Measurements from ENCODE around the gene SLIT1.

SLIT1 gene

DNA sequence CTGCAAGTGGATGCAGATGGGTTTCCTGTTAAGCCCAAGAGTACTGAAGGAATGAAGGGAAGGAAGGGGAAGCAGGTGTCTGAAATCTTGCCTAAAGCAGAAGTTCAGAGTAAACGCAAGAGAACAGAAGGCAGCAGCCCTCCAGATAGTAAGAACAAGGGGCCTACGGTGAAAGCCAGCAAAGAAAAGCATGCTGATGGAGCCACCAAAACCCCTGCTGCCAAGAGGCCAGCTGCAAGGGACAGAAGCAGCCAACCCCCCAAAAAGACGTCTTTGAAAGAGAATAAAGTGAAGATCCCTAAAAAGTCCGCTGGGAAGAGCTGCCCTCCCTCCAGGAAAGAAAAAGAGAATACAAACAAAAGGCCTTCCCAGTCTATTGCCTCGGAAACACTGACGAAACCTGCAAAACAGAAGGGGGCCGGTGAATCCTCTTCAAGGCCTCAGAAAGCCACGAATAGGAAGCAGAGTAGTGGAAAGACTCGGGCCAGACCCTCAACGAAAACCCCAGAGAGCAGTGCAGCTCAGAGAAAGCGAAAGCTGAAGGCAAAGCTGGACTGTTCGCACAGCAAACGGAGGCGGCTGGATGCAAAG lies 201.1 kb downstream of the SLIT1 start:
- no peak for DNase-seq (ENCODE audit: low read depth in 2 of 2, low spot score in 1 of 2)

DNA sequence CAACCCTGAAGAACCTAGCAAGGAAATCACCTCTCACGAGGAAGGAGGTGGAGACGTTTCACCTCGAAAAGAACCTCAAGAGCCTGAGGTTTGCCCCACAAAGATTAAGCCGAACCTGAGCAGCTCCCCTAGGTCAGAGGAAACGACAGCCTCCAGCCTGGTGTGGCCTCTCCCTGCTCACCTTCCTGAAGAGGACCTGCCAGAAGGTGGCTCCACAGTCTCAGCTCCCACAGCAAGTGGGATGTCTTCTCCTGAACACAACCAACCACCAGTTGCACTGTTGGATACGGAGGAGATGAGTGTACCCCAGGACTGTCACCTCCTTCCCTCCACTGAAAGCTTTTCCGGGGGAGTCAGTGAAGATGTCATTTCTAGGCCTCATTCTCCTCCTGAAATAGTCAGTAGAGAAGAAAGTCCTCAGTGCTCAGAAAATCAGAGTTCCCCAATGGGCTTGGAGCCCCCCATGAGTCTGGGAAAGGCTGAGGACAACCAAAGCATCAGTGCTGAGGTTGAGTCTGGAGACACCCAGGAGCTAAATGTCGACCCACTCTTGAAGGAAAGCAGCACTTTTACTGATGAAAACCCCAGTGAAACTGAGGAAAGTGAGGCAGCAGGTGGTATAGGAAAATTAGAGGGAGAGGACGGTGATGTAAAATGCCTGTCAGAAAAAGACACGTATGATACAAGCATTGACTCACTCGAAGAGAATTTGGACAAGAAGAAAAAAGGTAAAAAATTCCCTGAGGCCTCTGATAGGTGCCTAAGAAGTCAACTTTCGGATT lies 203.4 kb downstream of the SLIT1 start:
- no peak for DNase-seq (ENCODE audit: low read depth in 2 of 2, low spot score in 1 of 2)

DNA sequence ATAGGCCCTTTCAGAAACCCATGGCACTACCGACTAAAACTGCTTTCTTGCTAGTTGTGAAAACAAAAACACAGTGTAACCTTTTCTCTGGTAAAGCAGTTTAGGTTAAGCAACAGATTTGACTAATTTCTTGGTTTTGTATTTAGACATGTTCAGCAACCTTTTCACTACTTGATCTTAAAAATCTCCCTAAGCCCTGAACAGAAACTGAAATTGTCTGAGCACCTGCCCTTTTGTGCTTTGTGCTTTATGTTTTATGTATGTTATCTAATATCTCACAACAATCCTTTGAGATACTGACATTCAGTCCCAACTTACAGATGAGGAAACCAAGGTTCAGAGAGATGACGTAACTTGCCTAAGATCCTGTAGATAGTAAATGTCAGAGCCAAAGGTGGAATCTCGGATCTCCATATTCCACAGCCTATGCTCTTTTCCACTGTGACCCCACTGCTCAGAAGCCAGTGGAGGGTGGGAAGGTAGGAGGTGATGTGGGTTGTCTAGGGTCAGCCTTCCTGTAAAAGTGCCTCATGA lies 207.1 kb downstream of the SLIT1 start:
- DNase-seq (ENCODE audit: low read depth in 2 of 2, low spot score in 1 of 2) = no peak

DNA sequence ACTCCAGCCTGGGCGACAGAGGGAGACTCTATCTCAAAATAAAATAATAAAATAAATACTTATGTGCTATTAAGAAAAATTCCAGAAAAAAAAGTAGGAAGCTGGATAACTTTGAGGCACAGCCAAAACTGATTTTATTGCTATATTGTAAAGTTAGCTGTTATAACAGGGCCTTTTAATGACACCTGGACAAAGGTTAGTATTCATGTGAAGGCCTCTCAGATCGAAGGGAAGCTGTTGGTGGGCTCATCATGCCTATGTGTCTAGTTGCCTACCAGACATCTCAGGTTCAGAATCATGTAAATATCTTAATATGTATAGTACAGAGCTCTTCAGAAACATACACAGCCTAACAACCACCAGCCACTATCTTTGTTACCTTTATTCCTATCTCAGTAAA lies 210.6 kb downstream of the SLIT1 start:
- DNase-seq (ENCODE audit: low read depth in 2 of 2, low spot score in 1 of 2) = no peak

DNA sequence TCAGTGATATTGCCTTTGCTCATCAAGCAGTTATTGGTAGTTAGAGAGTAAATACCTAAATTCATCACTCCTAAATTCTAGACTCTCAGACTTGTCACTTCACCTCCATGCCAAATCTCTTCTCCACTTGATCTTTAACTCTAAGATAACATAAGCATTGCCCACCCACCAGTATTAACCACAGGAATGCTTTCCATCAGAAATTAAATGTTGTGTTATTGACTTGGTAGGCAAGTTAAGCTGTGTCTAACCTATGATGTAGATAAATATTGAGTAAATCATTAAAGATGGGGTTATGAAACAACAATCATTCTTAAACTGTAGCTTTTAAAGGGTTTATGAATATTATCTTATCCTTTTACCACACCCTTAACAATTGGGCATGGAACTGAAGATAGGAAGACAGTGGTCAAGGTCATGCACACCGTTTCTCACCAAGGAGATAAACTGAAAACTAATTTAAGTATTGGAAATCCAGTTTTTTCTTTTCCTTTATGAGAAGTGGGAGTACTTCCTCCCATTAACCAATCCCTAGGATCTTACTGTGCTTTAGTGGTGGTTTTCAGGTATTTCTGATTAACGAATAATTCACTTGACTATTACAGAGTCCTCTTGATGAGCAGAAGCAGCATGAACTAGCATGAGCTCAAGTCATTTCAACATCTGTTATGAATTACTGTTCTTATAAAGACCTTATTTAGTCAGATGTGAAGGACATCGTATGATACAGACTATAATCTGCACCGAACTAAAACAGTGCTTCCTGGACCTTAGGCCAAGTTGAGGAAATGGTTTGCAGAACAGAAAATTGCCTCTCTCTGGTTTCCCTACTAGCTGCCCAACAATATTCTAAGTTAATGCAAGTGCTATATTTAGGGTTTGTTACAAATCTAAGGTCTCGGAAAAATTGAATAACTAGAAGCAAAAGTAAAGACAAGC lies 211.7 kb downstream of the SLIT1 start:
- DNase-seq (ENCODE audit: low read depth in 2 of 2, low spot score in 1 of 2) = no peak

DNA sequence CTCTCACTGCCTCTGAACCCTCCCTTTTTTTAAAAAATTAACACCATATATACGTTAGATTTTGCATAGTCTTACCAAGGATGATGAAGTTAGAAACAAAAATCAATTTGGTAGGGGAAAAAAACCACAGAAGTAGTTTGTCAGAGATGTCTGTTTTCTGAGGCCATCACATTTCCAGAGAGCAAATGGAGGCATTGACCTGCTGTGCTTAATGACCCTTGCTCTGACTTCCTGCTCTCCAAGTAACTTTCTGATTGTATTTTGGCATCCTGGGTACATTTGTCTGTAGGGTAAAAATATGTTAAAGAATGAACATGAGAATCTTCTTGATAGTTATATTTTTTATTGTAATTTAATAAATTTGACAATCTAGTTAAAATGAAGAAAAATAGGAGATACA lies 213.5 kb downstream of the SLIT1 start:
- no peak for DNase-seq (ENCODE audit: low read depth in 2 of 2, low spot score in 1 of 2)

DNA sequence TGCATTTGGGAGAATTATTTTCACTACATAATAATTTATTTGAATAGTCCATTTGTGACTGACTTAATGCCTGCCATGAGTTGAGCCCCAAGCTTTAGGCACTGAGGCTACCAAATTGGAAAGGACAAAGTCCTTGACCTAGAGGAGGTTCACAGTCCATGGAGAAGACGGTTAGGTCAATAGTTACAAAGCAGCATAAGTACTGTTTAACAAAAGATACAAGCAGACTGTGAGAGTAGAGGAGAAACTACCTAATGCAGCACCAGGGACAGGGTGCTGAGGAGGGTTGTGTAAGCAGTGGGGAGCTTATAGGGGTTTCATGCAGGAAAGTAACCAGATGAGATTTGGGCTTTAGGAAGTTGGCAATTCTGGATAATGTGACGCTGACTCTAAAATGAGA lies 214.4 kb downstream of the SLIT1 start:
- no peak for DNase-seq (ENCODE audit: low read depth in 2 of 2, low spot score in 1 of 2)

DNA sequence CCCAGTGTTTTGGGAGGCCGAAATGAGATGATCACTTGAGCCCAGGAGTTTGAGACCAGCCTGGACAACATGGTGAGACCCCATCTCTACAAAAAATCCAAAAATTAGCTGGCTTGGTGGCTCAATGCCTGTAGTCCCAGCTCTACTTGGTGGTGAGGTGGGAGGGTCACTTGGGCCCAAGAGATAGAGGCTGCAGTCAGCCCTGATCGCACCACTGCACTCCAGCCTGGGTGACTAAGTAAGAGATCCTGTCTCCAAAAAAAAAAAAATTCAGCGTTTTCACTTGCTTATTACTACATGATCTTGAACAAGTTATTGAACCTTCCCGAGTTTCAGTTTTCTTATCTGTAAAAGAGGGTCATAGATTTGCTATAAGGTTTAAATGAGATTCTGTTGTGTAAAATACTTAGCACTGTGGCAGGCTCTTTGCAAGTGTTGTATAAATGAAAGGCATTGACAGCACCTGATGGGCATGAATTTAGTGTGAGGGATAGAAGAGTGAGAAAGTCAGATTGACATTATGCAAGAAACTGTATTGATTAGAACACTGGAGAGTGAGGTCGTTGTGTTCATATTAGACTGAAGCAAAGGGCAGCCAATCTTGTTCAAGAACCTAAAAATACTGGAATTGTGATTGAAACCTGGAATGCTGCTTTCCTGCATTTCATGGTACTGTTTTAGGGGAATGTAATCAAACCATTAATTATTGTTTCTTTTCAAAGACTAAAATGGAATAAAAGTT lies 216.9 kb downstream of the SLIT1 start:
- no peak for DNase-seq (ENCODE audit: low read depth in 2 of 2, low spot score in 1 of 2)

DNA sequence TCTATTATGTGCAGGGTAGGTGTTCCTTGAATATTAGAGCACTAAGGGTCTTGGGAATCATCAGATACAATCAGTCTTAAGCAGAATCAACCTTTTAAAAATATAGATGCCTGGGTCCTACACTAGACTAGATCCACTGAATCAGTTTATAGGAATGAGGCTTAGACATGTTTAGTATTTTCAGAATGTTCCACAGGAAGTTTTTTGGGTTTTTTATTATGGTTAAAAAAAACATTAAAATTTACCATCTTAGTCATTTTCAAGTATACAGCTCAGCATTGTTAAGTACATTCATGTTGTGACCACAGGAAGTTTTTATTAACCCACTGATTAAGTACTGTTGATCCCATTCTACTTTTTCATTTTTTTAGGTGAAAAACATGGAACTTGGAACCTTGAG lies 217.9 kb downstream of the SLIT1 start:
- DNase-seq (ENCODE audit: low read depth in 2 of 2, low spot score in 1 of 2) = no peak

DNA sequence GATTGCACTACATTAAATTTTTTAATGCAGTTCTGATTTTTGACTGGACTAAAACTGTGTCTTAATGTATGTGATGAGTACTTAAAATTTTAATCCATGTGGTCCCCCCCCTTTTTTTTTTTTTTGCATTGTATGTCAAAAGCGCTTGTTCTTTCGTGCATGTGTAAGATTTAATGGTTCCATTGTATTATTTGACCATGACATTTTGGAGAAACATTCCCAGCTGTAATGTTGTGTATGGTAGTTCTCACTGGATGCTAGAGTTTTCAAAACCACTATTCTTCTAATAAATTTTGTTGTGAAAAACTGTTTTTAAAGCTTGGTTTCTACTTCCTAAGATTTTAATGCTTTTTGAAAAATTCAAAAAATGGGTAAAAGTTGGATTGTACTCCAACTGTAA lies 221.6 kb downstream of the SLIT1 start:
- no peak for DNase-seq (ENCODE audit: low read depth in 2 of 2, low spot score in 1 of 2)

DNA sequence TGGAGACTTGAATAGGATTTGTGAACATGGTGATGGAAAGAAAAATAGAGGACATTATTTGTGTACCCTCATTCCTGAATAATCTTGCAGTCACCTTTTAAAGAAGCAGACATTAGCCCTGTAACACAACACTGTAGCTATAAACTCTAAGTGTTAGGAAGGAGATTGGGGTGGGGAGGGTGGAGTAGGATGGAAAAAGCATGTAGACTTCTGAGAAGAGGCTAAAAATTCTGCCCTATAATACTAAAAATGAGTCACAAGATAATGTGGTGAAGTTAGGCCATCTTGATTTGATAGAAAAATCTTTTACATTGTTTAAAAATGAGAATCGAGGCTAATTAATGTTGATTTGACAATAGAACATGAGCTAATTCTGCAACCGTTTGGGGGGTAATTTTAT lies 224.9 kb downstream of the SLIT1 start:
- no peak for DNase-seq (ENCODE audit: low read depth in 2 of 2, low spot score in 1 of 2)

DNA sequence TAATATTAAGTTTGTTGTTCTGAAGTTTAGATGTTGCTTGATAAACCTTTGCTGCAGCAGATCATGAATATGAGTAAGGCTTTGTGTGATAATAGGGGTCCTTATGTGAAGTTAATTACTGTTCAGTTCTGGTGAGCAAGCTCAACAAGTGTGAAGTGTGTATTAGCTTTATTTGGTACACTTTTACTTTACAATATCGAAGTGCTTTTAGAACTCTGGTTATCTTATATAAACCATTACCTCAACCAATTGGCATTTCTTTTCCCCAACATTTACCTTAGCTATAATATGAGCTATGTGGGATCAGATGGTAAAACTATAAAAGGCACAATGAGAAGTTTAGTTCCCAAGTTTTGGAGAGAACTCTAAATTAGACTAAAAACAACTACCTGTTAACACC lies 226.0 kb downstream of the SLIT1 start:
- no peak for DNase-seq (ENCODE audit: low read depth in 2 of 2, low spot score in 1 of 2)

DNA sequence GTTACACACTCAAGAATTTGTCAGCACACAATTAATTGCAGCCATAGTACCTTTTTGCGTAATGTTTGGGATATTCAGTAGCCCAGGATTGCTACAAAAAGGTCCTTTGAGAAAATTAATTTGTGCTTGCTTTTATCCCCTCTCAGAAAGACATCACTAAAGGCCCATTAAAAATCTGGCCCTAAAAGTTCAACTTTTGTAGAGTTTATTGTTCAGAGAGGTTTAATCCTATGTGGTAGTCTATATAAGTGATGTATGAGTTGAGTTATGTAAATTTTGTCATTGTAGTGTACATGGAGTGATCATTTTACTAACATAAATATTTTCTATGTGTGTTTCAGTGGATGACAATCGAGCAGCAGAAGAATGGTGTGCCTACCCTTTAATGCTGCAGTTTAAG lies 227.7 kb downstream of the SLIT1 start:
- DNase-seq (ENCODE audit: low read depth in 2 of 2, low spot score in 1 of 2) = no peak

DNA sequence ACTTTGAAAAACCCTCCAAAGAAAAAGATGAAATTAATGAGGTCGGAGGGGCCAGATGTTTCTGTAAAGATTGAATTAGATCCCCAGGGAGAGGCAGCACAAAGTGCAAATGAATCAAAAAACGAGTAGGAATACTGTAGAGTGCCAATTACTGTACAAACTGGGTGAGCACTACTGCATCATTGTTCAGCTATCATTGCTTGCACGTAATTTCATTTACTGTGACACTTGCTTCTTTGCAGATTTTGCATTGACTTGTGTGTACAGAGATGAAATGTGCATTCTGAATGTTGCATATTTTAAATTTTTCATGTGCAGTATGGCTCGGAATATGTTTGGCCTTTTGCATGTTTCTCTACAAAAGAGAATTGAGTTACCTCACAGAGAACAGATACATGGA lies 230.0 kb downstream of the SLIT1 start:
- no peak for DNase-seq (ENCODE audit: low read depth in 2 of 2, low spot score in 1 of 2)

DNA sequence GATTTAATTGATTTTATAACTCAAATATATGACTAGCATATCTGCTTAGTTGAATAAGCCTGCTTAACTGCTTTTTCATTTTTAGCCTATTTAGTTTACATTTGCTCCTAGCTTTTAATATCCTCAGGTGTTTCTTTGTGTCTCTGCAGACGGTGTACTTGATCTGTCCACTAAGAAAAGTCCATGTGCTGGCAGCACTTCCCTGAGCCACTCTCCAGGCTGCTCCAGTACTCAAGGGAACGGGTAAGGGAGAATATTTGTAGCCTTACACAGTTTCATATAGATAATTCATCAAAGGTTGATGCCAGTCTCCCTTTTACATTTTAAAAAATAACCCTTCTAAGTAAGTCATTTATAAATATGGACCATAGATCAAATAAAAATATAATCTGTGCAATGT lies 233.8 kb downstream of the SLIT1 start:
- DNase-seq (ENCODE audit: low read depth in 2 of 2, low spot score in 1 of 2) = no peak

DNA sequence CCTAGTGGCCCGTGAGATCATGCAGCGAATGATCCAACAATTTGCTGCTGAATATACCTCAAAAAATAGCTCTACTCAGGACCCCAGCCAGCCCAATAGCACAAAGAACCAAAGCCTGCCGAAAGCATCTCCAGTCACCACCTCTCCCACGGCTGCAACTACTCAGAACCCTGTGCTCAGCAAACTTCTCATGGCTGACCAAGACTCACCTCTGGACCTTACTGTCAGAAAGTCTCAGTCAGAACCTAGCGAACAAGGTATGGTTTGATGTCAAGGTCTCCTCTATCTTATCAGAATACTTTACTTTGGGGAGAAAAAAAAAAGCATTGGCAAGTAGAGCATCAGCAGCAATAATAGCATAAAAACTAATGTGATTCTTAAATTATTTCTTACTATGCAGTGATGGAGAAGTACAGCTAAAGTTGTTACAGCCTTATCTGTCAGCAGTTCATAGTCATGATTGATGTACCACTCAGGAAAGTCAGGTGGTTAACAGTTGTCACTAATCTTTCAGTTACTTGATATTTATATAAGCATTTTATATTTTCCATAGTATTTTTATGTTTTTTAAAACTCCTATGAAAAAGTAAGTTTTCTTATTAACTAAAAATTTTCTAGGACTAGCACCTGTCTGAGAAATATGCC lies 236.6 kb downstream of the SLIT1 start:
- DNase-seq (ENCODE audit: low read depth in 2 of 2, low spot score in 1 of 2) = no peak
